ENCODE data around the gene THAP12.

Gene THAP12

DNA sequence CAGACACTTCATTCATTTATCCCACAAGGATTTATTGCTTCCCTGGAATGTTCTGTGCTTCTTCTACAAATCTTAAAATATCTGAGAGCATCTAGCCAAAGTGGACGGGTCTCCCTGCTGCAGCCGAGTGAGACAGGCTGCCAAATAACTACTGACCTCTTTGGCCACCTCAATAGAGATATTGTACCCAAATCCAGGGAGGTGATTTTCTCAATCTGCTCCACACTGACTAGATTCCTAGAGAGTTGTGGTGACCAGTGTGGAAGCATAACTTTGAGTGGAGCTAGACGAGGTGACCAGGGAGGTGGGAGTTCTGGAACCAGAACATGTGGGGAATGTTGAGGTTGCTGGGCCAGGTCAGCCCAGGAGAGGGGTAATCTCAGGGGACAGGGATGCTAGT, 77.5 kb downstream of the THAP12 start:
- no peak for DNase-seq (ENCODE audit: low spot score)

DNA sequence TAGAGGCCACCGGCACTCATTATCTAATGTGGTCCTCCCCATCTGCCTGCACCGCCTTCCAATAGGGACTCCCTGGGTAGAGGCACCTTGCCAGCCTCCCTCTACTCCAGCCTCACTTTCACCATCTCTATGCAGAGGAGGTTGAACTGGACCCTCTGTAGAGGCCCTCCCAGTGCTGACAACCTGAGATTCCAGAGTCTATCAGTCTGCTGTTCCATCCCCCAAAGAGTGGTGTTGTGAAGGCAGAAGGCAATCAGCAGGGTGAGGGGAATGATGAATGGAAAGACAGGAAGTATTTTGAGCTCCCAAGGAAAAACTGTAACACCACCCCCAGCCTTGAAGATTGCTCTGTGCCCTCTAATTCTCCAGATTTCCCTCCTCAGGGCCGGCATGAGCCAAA, 77.9 kb downstream of the THAP12 start:
- DNase-seq (ENCODE audit: low spot score), result no peak

Data from pons (tissue), 1 donor.